Measurements from ENCODE around the gene GBP7.

The GBP7 gene

GRCh38 chr1:89169166-89169565 lies 6.6 kb downstream of the GBP7 start:
- no peak for DNase-seq
- TF ChIP-seq, protein P1, sequence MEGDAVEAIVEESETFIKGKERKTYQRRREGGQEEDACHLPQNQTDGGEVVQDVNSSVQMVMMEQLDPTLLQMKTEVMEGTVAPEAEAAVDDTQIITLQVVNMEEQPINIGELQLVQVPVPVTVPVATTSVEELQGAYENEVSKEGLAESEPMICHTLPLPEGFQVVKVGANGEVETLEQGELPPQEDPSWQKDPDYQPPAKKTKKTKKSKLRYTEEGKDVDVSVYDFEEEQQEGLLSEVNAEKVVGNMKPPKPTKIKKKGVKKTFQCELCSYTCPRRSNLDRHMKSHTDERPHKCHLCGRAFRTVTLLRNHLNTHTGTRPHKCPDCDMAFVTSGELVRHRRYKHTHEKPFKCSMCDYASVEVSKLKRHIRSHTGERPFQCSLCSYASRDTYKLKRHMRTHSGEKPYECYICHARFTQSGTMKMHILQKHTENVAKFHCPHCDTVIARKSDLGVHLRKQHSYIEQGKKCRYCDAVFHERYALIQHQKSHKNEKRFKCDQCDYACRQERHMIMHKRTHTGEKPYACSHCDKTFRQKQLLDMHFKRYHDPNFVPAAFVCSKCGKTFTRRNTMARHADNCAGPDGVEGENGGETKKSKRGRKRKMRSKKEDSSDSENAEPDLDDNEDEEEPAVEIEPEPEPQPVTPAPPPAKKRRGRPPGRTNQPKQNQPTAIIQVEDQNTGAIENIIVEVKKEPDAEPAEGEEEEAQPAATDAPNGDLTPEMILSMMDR (IDR thresholded peaks at IDR 0.05; ENCODE audit: low read depth, low read length, missing control alignments) = no peak
- Histone ChIP-seq H3K4me3 (ENCODE audit: low read depth, low read length) (no peak overlapping the region), H3K27ac (no peak overlapping the region), H3K27me3 (replicated peaks) (no peaks in the 10 kb centered on the region), H3K36me3 (replicated peaks) (no peaks in the 10 kb centered on the region)
- in situ Hi-C loops (cut with HindIII; ENCODE audit: low pct_ligation_motif_present, low sequenced_read_pairs) = no loop called here

DNA sequence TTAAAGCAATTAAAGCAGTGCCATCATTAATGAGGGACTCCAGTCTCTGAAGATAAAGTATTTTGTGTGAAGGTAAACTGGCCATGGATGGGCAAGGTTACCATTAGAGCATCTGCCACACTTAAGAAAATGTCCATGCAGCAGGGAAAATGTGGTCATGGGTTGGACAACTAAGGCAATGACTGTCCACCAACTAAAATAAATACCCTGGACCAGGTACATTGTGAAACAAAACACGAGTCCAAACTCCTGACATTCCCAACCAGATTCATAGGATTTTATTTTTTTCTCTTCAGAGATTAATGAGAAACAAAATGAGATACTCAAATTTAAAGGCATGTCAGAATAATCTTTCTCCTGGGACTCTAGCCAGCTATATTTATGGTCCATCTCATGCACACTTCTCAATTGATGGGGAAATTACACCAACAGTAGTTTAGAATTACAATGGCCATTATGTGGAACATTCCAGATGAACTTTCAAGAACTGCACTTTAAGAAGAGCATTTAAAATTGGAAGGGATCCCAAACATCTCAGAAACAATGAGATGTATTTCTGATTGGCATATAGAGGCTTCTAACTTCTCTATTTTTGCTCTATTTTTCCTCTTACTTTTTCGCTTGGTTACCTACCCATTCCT lies 8.1 kb downstream of the GBP7 start:
- TF ChIP-seq, protein P1 (IDR thresholded peaks at IDR 0.05; ENCODE audit: low read depth, low read length, missing control alignments) = no peak
- H3K36me3 ChIP-seq (replicated peaks) = no peaks in the 10 kb centered on the region
- H3K4me3 ChIP-seq (ENCODE audit: low read depth, low read length) = no peak overlapping the region
- DNase-seq = no peak
- no peak overlapping the region for H3K27ac ChIP-seq
- no peaks in the 10 kb centered on the region for H3K27me3 ChIP-seq (replicated peaks)
- in situ Hi-C loops (cut with HindIII; ENCODE audit: low pct_ligation_motif_present, low sequenced_read_pairs) = no loop called here

DNA sequence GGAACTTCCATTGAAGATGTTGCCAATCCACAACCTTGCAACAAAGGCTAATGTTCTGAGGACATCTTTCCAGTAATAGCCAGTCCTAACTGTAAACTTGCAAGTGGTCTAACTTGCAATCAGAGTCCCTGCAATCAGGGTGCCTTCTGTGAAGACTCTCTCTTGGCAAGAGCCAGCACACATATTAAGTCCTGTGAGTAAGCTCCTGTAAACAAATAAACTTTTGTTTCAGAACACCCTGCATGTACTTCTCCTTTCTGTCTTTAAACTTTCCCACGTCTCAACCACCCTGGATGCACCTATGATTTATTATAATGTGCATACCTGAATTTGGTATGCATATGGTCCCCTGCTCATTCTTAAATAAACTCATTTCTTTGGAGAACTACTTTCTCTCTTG lies 9.1 kb downstream of the GBP7 start:
- Histone ChIP-seq H3K36me3 (replicated peaks) (no peaks in the 10 kb centered on the region), H3K27ac (no peak overlapping the region), H3K4me3 (ENCODE audit: low read depth, low read length) (no peak overlapping the region), H3K27me3 (replicated peaks) (no peaks in the 10 kb centered on the region)
- in situ Hi-C loops (cut with HindIII; ENCODE audit: low pct_ligation_motif_present, low sequenced_read_pairs) = no loop called here
- no peak for DNase-seq
- TF ChIP-seq, protein P1 (IDR thresholded peaks at IDR 0.05; ENCODE audit: low read depth, low read length, missing control alignments) = no peak

DNA sequence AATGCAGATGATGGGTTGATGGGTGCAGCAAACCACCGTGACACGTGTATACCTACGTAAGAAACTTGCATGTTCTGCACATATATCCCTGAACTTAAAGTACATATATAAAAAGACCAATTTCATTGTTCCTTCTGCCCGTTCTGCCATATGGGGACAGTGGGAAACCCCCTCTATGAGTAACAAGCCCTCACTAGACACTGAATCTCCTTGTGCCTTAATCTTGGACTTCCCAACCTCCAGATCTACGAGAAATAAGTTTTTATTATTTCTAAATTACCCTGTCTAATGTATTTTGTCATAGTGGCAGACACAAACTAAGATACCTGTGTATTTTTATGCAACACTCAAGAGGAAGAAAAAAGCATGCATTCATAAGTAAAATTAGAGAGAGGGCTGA lies 10.0 kb downstream of the GBP7 start:
- H3K4me3 ChIP-seq (ENCODE audit: low read depth, low read length) = no peak overlapping the region
- H3K27ac ChIP-seq = no peak overlapping the region
- H3K27me3 ChIP-seq (replicated peaks) = no peaks in the 10 kb centered on the region
- H3K36me3 ChIP-seq (replicated peaks) = no peaks in the 10 kb centered on the region
- TF ChIP-seq, protein P1 (IDR thresholded peaks at IDR 0.05; ENCODE audit: low read depth, low read length, missing control alignments) = no peak
- no peak for DNase-seq
- in situ Hi-C loops (cut with HindIII; ENCODE audit: low pct_ligation_motif_present, low sequenced_read_pairs) = no loop called here

DNA sequence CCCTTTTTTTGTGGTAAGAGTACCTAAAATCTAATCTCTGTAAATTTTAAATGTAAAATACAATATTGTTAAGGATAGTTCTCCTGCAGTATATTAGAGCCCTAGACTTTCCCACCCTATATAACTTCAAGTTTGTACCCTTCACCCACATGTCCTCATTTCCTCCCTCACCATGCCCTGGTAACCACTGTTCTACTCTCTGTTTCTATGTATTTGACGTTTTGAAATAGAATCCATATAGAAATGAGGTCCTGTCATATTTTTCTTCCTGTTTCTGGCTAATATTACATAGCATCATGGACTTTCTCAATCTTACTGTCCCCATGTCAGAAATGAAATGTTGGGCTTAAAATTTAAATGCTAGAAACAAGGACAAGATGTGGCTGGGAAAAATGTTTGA lies 24.8 kb downstream of the GBP7 start:
- in situ Hi-C loops (cut with HindIII; ENCODE audit: low pct_ligation_motif_present, low sequenced_read_pairs) = no loop called here
- DNase-seq = no peak
- Histone ChIP-seq H3K27me3 (replicated peaks) (no peaks in the 10 kb centered on the region), H3K36me3 (replicated peaks) (no peaks in the 10 kb centered on the region), H3K4me3 (ENCODE audit: low read depth, low read length) (no peak overlapping the region), H3K27ac (no peak overlapping the region)
- TF ChIP-seq, protein P1 (IDR thresholded peaks at IDR 0.05; ENCODE audit: low read depth, low read length, missing control alignments) = no peak

- TF ChIP-seq, protein P1 (IDR thresholded peaks at IDR 0.05; ENCODE audit: low read depth, low read length, missing control alignments) = no peak
- in situ Hi-C loops (cut with HindIII; ENCODE audit: low pct_ligation_motif_present, low sequenced_read_pairs) = no loop called here
- no peaks in the 10 kb centered on the region for H3K27me3 ChIP-seq (replicated peaks)
- no peak for DNase-seq
- H3K4me3 ChIP-seq (ENCODE audit: low read depth, low read length) = no peak overlapping the region
- no peak overlapping the region for H3K27ac ChIP-seq
- H3K36me3 ChIP-seq (replicated peaks) = no peaks in the 10 kb centered on the region
Measured at GRCh38 chr1:89149976-89150375, 25.8 kb downstream of the GBP7 start.

All from brain microvascular endothelial cell (primary cell).